Measurements from ENCODE around the gene SNRNP25. TPM values are rescaled to one million over a fixed set of nuclear protein-coding genes. Genes with fewer than 3 reads are reported as not detected.

Gene SNRNP25
- total and polyA plus RNA-seq, 9 of the 15 experiments (the other 6 are each of a cell fraction or from before 2014, with no cell fraction given), result 59.0 to 176 (median 108) TPM

DNA sequence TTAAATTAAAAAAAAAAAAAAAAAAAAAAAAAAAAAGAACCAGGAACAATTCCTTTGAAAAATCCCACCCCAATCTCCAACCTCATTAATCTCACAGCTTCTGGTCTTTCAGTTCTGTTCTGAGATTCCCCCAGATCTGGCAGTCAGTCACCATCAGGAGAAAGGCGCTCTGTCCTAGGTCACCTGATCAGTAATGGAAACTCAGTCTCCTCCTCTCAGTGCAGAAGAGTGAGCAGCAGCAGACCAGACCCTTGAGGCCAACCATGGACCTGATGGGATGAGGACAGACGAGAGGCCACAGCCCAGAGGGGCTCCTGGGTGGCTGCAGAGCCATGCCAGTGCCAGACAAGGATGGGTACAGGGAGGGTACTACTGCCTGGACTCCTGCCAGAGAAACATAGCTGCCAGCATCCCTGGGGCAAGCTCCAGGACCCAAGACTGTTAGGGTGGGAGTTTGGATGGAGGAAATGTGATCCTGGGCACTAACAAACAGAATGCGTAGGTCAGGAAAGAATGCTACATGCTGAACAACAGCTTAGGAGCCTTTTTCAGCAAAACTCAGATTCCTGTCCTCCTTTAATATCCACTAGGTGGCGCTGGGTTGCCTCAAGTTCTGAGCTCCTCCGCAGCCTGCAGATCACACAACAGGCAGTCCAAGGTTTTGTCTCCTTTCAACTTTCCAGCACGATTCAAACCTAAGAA, 53.1 kb downstream of the SNRNP25 start (continued):
- TF ChIP-seq ZBTB49 (CRISPR knock-in tag; IDR thresholded peaks at IDR 0.05; ENCODE audit: borderline replicate concordance) (no peak), RFX7 (CRISPR knock-in tag; IDR thresholded peaks at IDR 0.05) (no peak), TEAD4 (IDR thresholded peaks at IDR 0.05; ENCODE audit: low read length) (peak; percentile 58; the same call in 1 of the 2 replicates), TEAD4 (CRISPR knock-in tag; IDR thresholded peaks at IDR 0.05; ENCODE audit: borderline replicate concordance) (no peak), TFAM (CRISPR knock-in tag; conservative IDR thresholded peaks at IDR 0.05) (no peak), GATAD2B (IDR thresholded peaks at IDR 0.05; ENCODE audit: borderline replicate concordance) (no peak), ELF2 (CRISPR knock-in tag; IDR thresholded peaks at IDR 0.05) (0 out of 2 replicates have a peak, but pooled peaks have one; percentile 38), RAD21 (CRISPR knock-in tag; conservative IDR thresholded peaks at IDR 0.05 in 1 of 2, IDR thresholded peaks at IDR 0.05 in 1 of 2) (peak; percentile 87 to 95), POLR2AphosphoS5 (IDR thresholded peaks at IDR 0.05; ENCODE audit: control insufficient read depth, insufficient read depth, low read depth, low read length) (no peak), XRCC3 (IDR thresholded peaks at IDR 0.05) (no peak), NR2C2 (CRISPR knock-in tag; IDR thresholded peaks at IDR 0.05) (no peak), NR2C2 (tag; IDR thresholded peaks at IDR 0.05) (no peak), MXD1 (CRISPR knock-in tag; IDR thresholded peaks at IDR 0.05; ENCODE audit: borderline replicate concordance, poor library complexity, severe bottlenecking) (no peak), ZNF77 (CRISPR knock-in tag; IDR thresholded peaks at IDR 0.05) (no peak), SIN3A (IDR thresholded peaks at IDR 0.05; ENCODE audit: borderline replicate concordance in 2 of 2, control insufficient read depth in 1 of 2, low read depth in 2 of 2, low read length in 2 of 2) (no peak), PURB (CRISPR knock-in tag; IDR thresholded peaks at IDR 0.05; ENCODE audit: low read depth) (no peak), CTBP1 (IDR thresholded peaks at IDR 0.05; ENCODE audit: borderline replicate concordance) (peak; percentile 48; the same call in 1 of the 2 replicates), RB1 (IDR thresholded peaks at IDR 0.05; ENCODE audit: low read depth) (peak; percentile 17; the same call in 1 of the 2 replicates), THRAP3 (IDR thresholded peaks at IDR 0.05; ENCODE audit: borderline replicate concordance) (no peak), CBFA2T2 (conservative IDR thresholded peaks at IDR 0.05) (no peak), CTCFL (IDR thresholded peaks at IDR 0.05; ENCODE audit: borderline replicate concordance, insufficient read depth, low read depth, low read length, poor library complexity, severe bottlenecking) (no peak), RBM17 (IDR thresholded peaks at IDR 0.05; ENCODE audit: borderline replicate concordance, low read depth, low read length) (no peak), SOX6 (IDR thresholded peaks at IDR 0.05) (no peak)
